ENCODE data around the gene LPAR1. TPM values are rescaled to one million over a fixed set of nuclear protein-coding genes. Genes with fewer than 3 reads are reported as not detected.
"Not testable (repeated sequence)": the region's sequence is repeated elsewhere in the genome, so short reads cannot be mapped to it uniquely, and the experiment has no call there.

LPAR1 gene
- polyA plus RNA-seq, 3 donors from 2014 or later = 0.59 to 0.84 TPM; not detected in 1

- H3K27ac Mint-ChIP-seq = no peak overlapping the region
- no peaks in the 10 kb centered on the region for H3K36me3 Mint-ChIP-seq
- H3K4me1 Mint-ChIP-seq = no peaks in the 10 kb centered on the region
- peaks cover 0 to 10% (median 4%) of the 10 kb centered on the region in 6 donors for H3K9me3 Mint-ChIP-seq
- no peak overlapping the region for H3K4me3 Mint-ChIP-seq
- H3K27me3 Mint-ChIP-seq (ENCODE audit: low read depth in 3 of 3) = peaks cover 0 to 7% (median 3%) of the 10 kb centered on the region in 3 donors
- no peak for DNase-seq
These were observed 18.3 kb upstream of the LPAR1 start for GRCh38 chr9:111056538-111056937.

GRCh38 chr9:111052791-111053190 is 14.5 kb upstream of the LPAR1 start:
- no peaks in the 10 kb centered on the region for H3K4me1 Mint-ChIP-seq
- DNase-seq = no peak
- H3K27me3 Mint-ChIP-seq (ENCODE audit: low read depth in 3 of 3) = peaks cover 0 to 6% (median 2%) of the 10 kb centered on the region in 3 donors
- no peaks in the 10 kb centered on the region for H3K36me3 Mint-ChIP-seq
- H3K9me3 Mint-ChIP-seq = peaks cover 0 to 5% (median 0%) of the 10 kb centered on the region in 6 donors
- no peak overlapping the region for H3K27ac Mint-ChIP-seq
- no peak overlapping the region for H3K4me3 Mint-ChIP-seq

- H3K27me3 Mint-ChIP-seq (ENCODE audit: low read depth in 3 of 3) = peaks cover 0 to 2% (median 0%) of the 10 kb centered on the region in 3 donors
- H3K9me3 Mint-ChIP-seq = peaks cover 0 to 3% (median 0%) of the 10 kb centered on the region in 6 donors
- H3K4me3 Mint-ChIP-seq = no peak overlapping the region
- H3K36me3 Mint-ChIP-seq = no peaks in the 10 kb centered on the region
- H3K4me1 Mint-ChIP-seq = no peaks in the 10 kb centered on the region
- no peak for DNase-seq
- no peak overlapping the region for H3K27ac Mint-ChIP-seq
These were observed 13.1 kb upstream of the LPAR1 start for GRCh38 chr9:111051400-111051799.

- Mint-ChIP-seq H3K4me3 (no peak overlapping the region), H3K27ac (no peak overlapping the region), H3K27me3 (ENCODE audit: low read depth in 3 of 3) (peaks cover 0 to 2% (median 0%) of the 10 kb centered on the region in 3 donors), H3K9me3 (peaks cover 0 to 2% (median 0%) of the 10 kb centered on the region in 6 donors), H3K36me3 (no peaks in the 10 kb centered on the region), H3K4me1 (no peaks in the 10 kb centered on the region)
- no peak for DNase-seq
These were observed 12.5 kb upstream of the LPAR1 start for GRCh38 chr9:111050819-111051218.

- not testable (repeated sequence) for H3K9me3 Mint-ChIP-seq; H3K4me1 Mint-ChIP-seq; H3K27me3 Mint-ChIP-seq (ENCODE audit: low read depth in 3 of 3); DNase-seq; H3K27ac Mint-ChIP-seq; H3K4me3 Mint-ChIP-seq; H3K36me3 Mint-ChIP-seq
These were observed 9.0 kb upstream of the LPAR1 start for GRCh38 chr9:111047287-111047686.

- H3K27ac Mint-ChIP-seq = no peak overlapping the region
- H3K4me1 Mint-ChIP-seq = peaks cover 13 to 16% of the 10 kb centered on the region in 2 donors
- no peak overlapping the region for H3K4me3 Mint-ChIP-seq
- DNase-seq = no peak
- H3K27me3 Mint-ChIP-seq (ENCODE audit: low read depth in 3 of 3) = peaks cover 6 to 9% (median 8%) of the 10 kb centered on the region in 3 donors
- H3K9me3 Mint-ChIP-seq = peaks cover 0 to 5% (median 3%) of the 10 kb centered on the region in 6 donors
- H3K36me3 Mint-ChIP-seq = peaks cover 0 to 4% (median 0%) of the 10 kb centered on the region in 3 donors
These were observed 3.6 kb upstream of the LPAR1 start for GRCh38 chr9:111041902-111042301.

GRCh38 chr9:111040494-111040893 is 2.2 kb upstream of the LPAR1 start:
- Mint-ChIP-seq H3K4me1 (peaks cover 13 to 22% of the 10 kb centered on the region in 2 donors), H3K4me3 (no peak overlapping the region), H3K27me3 (ENCODE audit: low read depth in 3 of 3) (peaks cover 8 to 13% (median 10%) of the 10 kb centered on the region in 3 donors), H3K36me3 (peaks cover 0 to 4% (median 3%) of the 10 kb centered on the region in 3 donors), H3K9me3 (peaks cover 0 to 7% (median 3%) of the 10 kb centered on the region in 6 donors), H3K27ac (peak overlapping the region in 3 of 6 donors; percentile 14 to 36 (median 22))
- DNase-seq = no peak

- H3K9me3 Mint-ChIP-seq = peaks cover 0 to 7% (median 2%) of the 10 kb centered on the region in 6 donors
These were observed 1.1 kb upstream of the LPAR1 start for GRCh38 chr9:111039231-111039906.

GRCh38 chr9:111037708-111038330 is 451 bp downstream of the LPAR1 start:
- Mint-ChIP-seq H3K4me3 (peak overlapping the region; percentile 24 to 75 (median 69)), H3K9me3 (peaks cover 0 to 7% (median 2%) of the 10 kb centered on the region in 6 donors), H3K27me3 (ENCODE audit: low read depth in 3 of 3) (peaks cover 10 to 13% (median 13%) of the 10 kb centered on the region in 3 donors), H3K36me3 (peaks cover 0 to 4% (median 3%) of the 10 kb centered on the region in 3 donors), H3K4me1 (peaks cover 13 to 22% of the 10 kb centered on the region in 2 donors), H3K27ac (no peak overlapping the region)
- DNase-seq = peak; percentile 17 to 34 (median 31)

More at GRCh38 chr9:111039231-111039906, 1.1 kb upstream of the LPAR1 start:
- Mint-ChIP-seq H3K4me3 (peak overlapping the region; percentile 22 to 81 (median 73)), H3K36me3 (peaks cover 0 to 4% (median 3%) of the 10 kb centered on the region in 3 donors), H3K27me3 (ENCODE audit: low read depth in 3 of 3) (peaks cover 10 to 15% (median 12%) of the 10 kb centered on the region in 3 donors), H3K4me1 (peaks cover 13 to 22% of the 10 kb centered on the region in 2 donors), H3K27ac (peak overlapping the region in 2 of 6 donors; percentile 66 to 69)
- DNase-seq = peak; percentile 37 to 40 (median 39)

- no peak overlapping the region for H3K27ac Mint-ChIP-seq
- H3K36me3 Mint-ChIP-seq = peaks cover 0 to 4% (median 3%) of the 10 kb centered on the region in 3 donors
- DNase-seq = no peak
- H3K9me3 Mint-ChIP-seq = peaks cover 0 to 7% (median 1%) of the 10 kb centered on the region in 6 donors
- H3K27me3 Mint-ChIP-seq (ENCODE audit: low read depth in 3 of 3) = peaks cover 10 to 13% (median 13%) of the 10 kb centered on the region in 3 donors
- peaks cover 13 to 22% of the 10 kb centered on the region in 2 donors for H3K4me1 Mint-ChIP-seq
- peak overlapping the region; percentile 24 to 75 (median 69) for H3K4me3 Mint-ChIP-seq
These were observed 938 bp downstream of the LPAR1 start for GRCh38 chr9:111037356-111037707.

- Mint-ChIP-seq H3K9me3 (peaks cover 0 to 7% (median 1%) of the 10 kb centered on the region in 6 donors), H3K4me3 (peak overlapping the region; percentile 24 to 75 (median 69)), H3K27me3 (ENCODE audit: low read depth in 3 of 3) (peaks cover 10 to 13% (median 13%) of the 10 kb centered on the region in 3 donors), H3K27ac (no peak overlapping the region), H3K36me3 (peaks cover 0 to 4% (median 3%) of the 10 kb centered on the region in 3 donors), H3K4me1 (peaks cover 13 to 22% of the 10 kb centered on the region in 2 donors)
- DNase-seq = no peak
These were observed 1.3 kb downstream of the LPAR1 start for GRCh38 chr9:111036946-111037345.

GRCh38 chr9:111036429-111036789 is 1.9 kb downstream of the LPAR1 start:
- Mint-ChIP-seq H3K4me1 (peaks cover 13 to 22% of the 10 kb centered on the region in 2 donors), H3K36me3 (peaks cover 0 to 4% (median 3%) of the 10 kb centered on the region in 3 donors), H3K9me3 (peaks cover 0 to 7% (median 1%) of the 10 kb centered on the region in 6 donors), H3K27me3 (ENCODE audit: low read depth in 3 of 3) (peaks cover 10 to 13% (median 13%) of the 10 kb centered on the region in 3 donors), H3K27ac (no peak overlapping the region), H3K4me3 (no peak overlapping the region)
- DNase-seq = no peak

- Mint-ChIP-seq H3K4me3 (no peak overlapping the region), H3K36me3 (peaks cover 0 to 4% (median 3%) of the 10 kb centered on the region in 3 donors), H3K27ac (no peak overlapping the region), H3K9me3 (peaks cover 0 to 7% (median 1%) of the 10 kb centered on the region in 6 donors), H3K4me1 (peaks cover 13 to 22% of the 10 kb centered on the region in 2 donors), H3K27me3 (ENCODE audit: low read depth in 3 of 3) (peaks cover 10 to 13% (median 13%) of the 10 kb centered on the region in 3 donors)
- DNase-seq = no peak
These were observed 2.5 kb downstream of the LPAR1 start for GRCh38 chr9:111035543-111036428.
